SK-N-SH (cell line): ENCODE measurements around the gene TMED9. TPM values are rescaled to one million over a fixed set of nuclear protein-coding genes. Genes with fewer than 3 reads are reported as not detected.

Experiments used
- CTCF ChIA-PET: fragments of 300-600, 350-600 bp; formaldehyde crosslinking; extraction: SDS; loops from one replicate; lab custom pipeline; 2021; lab: Yijun Ruan, JAX
- POLR2A ChIA-PET: fragments of 350-600 bp; sonication (Branson Sonifier 250); formaldehyde crosslinking; extraction: SDS; loops from one replicate; lab custom pipeline; 2020; ENCODE audit warnings: antibody characterized with exemption, inconsistent platforms; lab: Yijun Ruan, JAX
- DNase-seq: peaks from one replicate; pipeline ENCODE4 v3.0.0; 2012
- H2AFZ ChIP-seq: fragments of 200-600 bp; sonication (generic); 2 replicates; pipeline ENCODE4 v1.8.1; 2016; ENCODE audit warnings: antibody characterized with exemption, mild to moderate bottlenecking, low read depth
- H3F3A ChIP-seq: fragments of 200-600 bp; sonication (generic); replicated peaks from 2 replicates; pipeline ENCODE3; 2016; ENCODE audit warnings: antibody characterized with exemption, mild to moderate bottlenecking; ENCODE audit not compliant: insufficient read depth
- H3K27ac ChIP-seq, 2 experiments: fragments of 200-500 bp in 1 of 2; fragments of 200-600 bp in 1 of 2; sonication (Bioruptor generic) in 1 of 2; sonication (generic), shearing (Covaris generic) in 1 of 2; 2 replicates each; pipeline versions ENCODE4 v1.5.1 to v1.6.1; 2014 to 2016; ENCODE audit warnings: low read depth in 2 of 2, inconsistent platforms in 1 of 2, low read length in 1 of 2, mild to moderate bottlenecking in 1 of 2, mixed read lengths in 1 of 2
- H3K27me3 ChIP-seq: fragments of 200-600 bp; sonication (generic), shearing (Covaris generic); 2 replicates; pipeline ENCODE4 v1.6.1; 2016; ENCODE audit warnings: mixed run types; ENCODE audit not compliant: insufficient read depth
- H3K36me3 ChIP-seq, 2 experiments: fragments of 200-500 bp in 1 of 2; fragments of 200-600 bp in 1 of 2; sonication (Bioruptor generic) in 1 of 2; sonication (generic) in 1 of 2; replicated peaks in 1 of 2; 2 replicates each; pipeline versions ENCODE3 to v1.5.1; 2014 to 2016; ENCODE audit warnings: low read length in 1 of 2, mild to moderate bottlenecking in 1 of 2; ENCODE audit not compliant: insufficient read depth in 2 of 2, control insufficient read depth in 1 of 2
- H3K4me1 ChIP-seq, 2 experiments: fragments of 200-500 bp in 1 of 2; fragments of 200-600 bp in 1 of 2; sonication (Bioruptor generic) in 1 of 2; sonication (generic), shearing (Covaris generic) in 1 of 2; 2 replicates each; pipeline versions ENCODE4 v1.5.1 to v1.6.1; 2014 to 2016; ENCODE audit warnings: low read depth in 1 of 2, low read length in 1 of 2, mixed run types in 1 of 2; ENCODE audit not compliant: insufficient read depth in 2 of 2, control insufficient read depth in 1 of 2
- H3K4me2 ChIP-seq: fragments of 200-600 bp; sonication (generic), shearing (Covaris generic); 2 replicates; pipeline ENCODE4 v1.6.1; 2017; ENCODE audit warnings: mixed run types
- H3K4me3 ChIP-seq, 2 experiments: fragments of 200-500 bp in 1 of 2; fragments of 200-600 bp in 1 of 2; sonication (Bioruptor generic) in 1 of 2; sonication (generic), shearing (Covaris generic) in 1 of 2; 2 replicates each; pipeline versions ENCODE4 v1.5.1 to v1.8.1; 2014 to 2016; ENCODE audit warnings: low read depth in 2 of 2, inconsistent platforms in 1 of 2, low read length in 1 of 2, mild to moderate bottlenecking in 1 of 2, mixed read lengths in 1 of 2, moderate library complexity in 1 of 2
- H3K79me2 ChIP-seq: fragments of 200-600 bp; sonication (generic); 2 replicates; pipeline ENCODE4 v1.8.1; 2017; ENCODE audit warnings: mild to moderate bottlenecking; ENCODE audit not compliant: insufficient read depth
- H3K9ac ChIP-seq: fragments of 200-600 bp; sonication (generic); 2 replicates; pipeline ENCODE4 v1.6.1; 2017; ENCODE audit warnings: mixed run types
- H3K9me2 ChIP-seq: fragments of 200-600 bp; sonication (generic); 2 replicates; pipeline ENCODE4 v1.6.1; 2017; ENCODE audit warnings: mixed run types
- H3K9me3 ChIP-seq: fragments of 200-600 bp; sonication (generic); 2 replicates; pipeline ENCODE4 v1.6.1; 2017; ENCODE audit warnings: mixed run types, mild to moderate bottlenecking, moderate library complexity
- H4K20me1 ChIP-seq: fragments of 200-600 bp; sonication (generic); 2 replicates; pipeline ENCODE4 v1.6.1; 2017; ENCODE audit warnings: mild to moderate bottlenecking, mixed run types; ENCODE audit not compliant: insufficient read depth
- JUND ChIP-seq: IDR thresholded peaks from 2 replicates; pipeline ENCODE4 v1.4.0; 2012
- NFIC ChIP-seq: IDR thresholded peaks from 2 replicates; pipeline ENCODE4 v1.4.0; 2012; ENCODE audit warnings: borderline replicate concordance
- TEAD4 ChIP-seq: IDR thresholded peaks from 2 replicates; pipeline ENCODE4 v1.4.0; 2012; ENCODE audit warnings: mild to moderate bottlenecking, borderline replicate concordance; ENCODE audit not compliant: insufficient read depth
- WGBS: methylation state at CpG from one replicate; pipeline ENCODE4 v1.1.6; 2017; ENCODE audit warnings: low lambda C conversion rate; 5-methylcytosine and 5-hydroxymethylcytosine counted together
- polyA plus RNA-seq, 3 experiments: library from polyadenylated mRNA; depleted of rRNA; stranded (reverse); fragments of >200 nt; gene quantifications; 2 replicates each; pipeline ENCODE4 v1.2.3, GENCODE V29; 2012
- TF ChIP-seq, protein P1 (sequence below): fragments of 200-600 bp; sonication (generic); IDR thresholded peaks from 2 replicates; pipeline ENCODE4 v1.6.1; 2017; ENCODE audit warnings: antibody characterized with exemption, mild to moderate bottlenecking, moderate library complexity
- TF ChIP-seq, protein P2 (sequence below): IDR thresholded peaks from 2 replicates; pipeline ENCODE4; 2012
- TF ChIP-seq, protein P3 (sequence below): IDR thresholded peaks from 2 replicates; pipeline ENCODE4 v1.6.1; 2012; ENCODE audit warnings: mild to moderate bottlenecking, low read depth, low read length, moderate library complexity

TMED9 gene
- polyA plus RNA-seq, 1 of the 3 experiments (the other 2 are of a cell fraction), result 264 TPM

DNA sequence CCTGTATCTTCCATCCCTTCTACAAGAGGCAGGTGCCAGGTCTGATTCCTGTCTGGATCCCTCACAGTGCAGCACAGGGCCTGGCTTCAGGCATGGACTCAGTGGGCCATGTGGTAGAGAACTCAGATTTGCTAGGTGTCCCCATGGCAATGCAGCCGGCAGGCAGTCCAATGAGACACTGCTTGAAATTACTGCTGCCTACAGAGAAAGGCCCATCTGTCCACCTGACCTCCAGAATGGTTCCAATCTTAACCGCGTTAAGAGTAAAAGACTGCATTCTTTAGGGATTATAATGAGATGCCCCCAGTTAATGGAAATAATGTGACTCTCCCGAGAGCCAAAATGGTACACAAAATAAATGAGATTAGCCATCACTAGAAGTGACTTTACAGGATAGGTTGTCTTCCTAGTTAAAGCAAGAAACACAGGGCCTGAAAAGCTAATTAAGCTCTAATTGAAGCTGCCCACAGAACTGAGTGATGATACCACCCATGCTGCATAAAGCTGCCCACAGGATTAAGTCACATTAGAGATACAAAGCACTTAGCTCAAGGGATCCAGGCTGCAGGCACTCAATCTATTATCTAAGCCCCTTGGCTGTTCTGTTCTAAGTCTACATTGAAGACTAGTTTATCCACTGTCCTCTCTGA, 49.1 kb upstream of the TMED9 start (continued):
- TF ChIP-seq, protein P1, sequence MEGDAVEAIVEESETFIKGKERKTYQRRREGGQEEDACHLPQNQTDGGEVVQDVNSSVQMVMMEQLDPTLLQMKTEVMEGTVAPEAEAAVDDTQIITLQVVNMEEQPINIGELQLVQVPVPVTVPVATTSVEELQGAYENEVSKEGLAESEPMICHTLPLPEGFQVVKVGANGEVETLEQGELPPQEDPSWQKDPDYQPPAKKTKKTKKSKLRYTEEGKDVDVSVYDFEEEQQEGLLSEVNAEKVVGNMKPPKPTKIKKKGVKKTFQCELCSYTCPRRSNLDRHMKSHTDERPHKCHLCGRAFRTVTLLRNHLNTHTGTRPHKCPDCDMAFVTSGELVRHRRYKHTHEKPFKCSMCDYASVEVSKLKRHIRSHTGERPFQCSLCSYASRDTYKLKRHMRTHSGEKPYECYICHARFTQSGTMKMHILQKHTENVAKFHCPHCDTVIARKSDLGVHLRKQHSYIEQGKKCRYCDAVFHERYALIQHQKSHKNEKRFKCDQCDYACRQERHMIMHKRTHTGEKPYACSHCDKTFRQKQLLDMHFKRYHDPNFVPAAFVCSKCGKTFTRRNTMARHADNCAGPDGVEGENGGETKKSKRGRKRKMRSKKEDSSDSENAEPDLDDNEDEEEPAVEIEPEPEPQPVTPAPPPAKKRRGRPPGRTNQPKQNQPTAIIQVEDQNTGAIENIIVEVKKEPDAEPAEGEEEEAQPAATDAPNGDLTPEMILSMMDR, result no peak

DNA sequence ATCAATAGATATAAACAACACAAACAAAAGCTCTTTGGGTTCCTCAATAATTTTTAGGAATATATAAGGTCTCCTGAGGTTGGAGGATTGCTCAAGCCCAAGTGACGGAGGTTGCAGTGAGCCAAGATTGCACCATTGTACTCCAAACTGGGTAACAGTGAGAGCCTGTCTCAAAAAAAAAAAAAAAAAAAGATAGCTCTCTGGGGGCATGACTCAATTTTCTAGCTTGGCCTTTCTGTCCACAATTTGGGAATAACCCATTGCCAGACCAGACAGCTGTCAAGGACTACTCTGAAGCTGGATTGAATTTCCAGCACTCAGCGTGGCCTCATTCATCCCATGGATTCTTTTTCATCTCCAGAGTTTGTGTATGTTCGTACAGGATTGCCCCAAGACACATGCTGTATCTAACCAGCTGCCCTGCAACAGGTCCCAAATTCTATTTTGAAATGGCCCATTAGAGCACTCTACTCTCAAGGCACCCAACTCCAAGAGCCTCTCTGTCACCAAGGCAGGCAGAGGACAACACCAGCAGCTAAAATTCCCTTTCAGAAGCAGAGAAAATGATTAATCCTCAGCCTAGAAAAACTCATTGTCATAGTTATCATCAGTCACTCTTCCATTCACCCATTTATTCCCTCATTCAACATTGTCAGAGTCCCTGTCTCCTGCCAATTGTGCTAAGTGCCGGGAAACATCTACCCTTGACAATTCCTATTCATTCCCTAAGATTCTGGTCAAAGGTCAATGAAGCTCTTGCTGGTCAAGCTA, 46.3 kb upstream of the TMED9 start:
- no peak for DNase-seq
- Histone ChIP-seq H3K9ac (no peak overlapping the region), H3K36me3 (peaks cover 9 to 20% of the 10 kb centered on the region in 2 experiments), H3K4me2 (no peak overlapping the region), H3K27ac (peak overlapping the region; percentile 74 to 75), H3K9me2 (no peaks in the 10 kb centered on the region), H2AFZ (no peak overlapping the region), H3K27me3 (no peaks in the 10 kb centered on the region), H3K4me3 (no peak overlapping the region), H3K79me2 (peaks cover 90% of the 10 kb centered on the region), H3F3A (peaks cover 32% of the 10 kb centered on the region), H3K9me3 (no peaks in the 10 kb centered on the region), H3K4me1 (peaks cover 10 to 31% of the 10 kb centered on the region in 2 experiments), H4K20me1 (peaks cover 83% of the 10 kb centered on the region)
- 92% methylated on average over 4 of the region's 4 CpGs for WGBS
- CTCF ChIA-PET, result interaction anchor here (0.6 to 3.7 kb wide), 4 partner anchors 12 to 543 kb away, joined by 4 to 12 read pairs (median 7); no protein-coding TSS in a partner anchor
- TF ChIP-seq TEAD4, result no peak
- TF ChIP-seq JUND, result no peak
- TF ChIP-seq, protein P2, sequence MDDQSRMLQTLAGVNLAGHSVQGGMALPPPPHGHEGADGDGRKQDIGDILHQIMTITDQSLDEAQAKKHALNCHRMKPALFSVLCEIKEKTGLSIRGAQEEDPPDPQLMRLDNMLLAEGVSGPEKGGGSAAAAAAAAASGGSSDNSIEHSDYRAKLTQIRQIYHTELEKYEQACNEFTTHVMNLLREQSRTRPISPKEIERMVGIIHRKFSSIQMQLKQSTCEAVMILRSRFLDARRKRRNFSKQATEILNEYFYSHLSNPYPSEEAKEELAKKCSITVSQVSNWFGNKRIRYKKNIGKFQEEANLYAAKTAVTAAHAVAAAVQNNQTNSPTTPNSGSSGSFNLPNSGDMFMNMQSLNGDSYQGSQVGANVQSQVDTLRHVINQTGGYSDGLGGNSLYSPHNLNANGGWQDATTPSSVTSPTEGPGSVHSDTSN, result no peak
- no peak for TF ChIP-seq NFIC
- TF ChIP-seq, protein P3, sequence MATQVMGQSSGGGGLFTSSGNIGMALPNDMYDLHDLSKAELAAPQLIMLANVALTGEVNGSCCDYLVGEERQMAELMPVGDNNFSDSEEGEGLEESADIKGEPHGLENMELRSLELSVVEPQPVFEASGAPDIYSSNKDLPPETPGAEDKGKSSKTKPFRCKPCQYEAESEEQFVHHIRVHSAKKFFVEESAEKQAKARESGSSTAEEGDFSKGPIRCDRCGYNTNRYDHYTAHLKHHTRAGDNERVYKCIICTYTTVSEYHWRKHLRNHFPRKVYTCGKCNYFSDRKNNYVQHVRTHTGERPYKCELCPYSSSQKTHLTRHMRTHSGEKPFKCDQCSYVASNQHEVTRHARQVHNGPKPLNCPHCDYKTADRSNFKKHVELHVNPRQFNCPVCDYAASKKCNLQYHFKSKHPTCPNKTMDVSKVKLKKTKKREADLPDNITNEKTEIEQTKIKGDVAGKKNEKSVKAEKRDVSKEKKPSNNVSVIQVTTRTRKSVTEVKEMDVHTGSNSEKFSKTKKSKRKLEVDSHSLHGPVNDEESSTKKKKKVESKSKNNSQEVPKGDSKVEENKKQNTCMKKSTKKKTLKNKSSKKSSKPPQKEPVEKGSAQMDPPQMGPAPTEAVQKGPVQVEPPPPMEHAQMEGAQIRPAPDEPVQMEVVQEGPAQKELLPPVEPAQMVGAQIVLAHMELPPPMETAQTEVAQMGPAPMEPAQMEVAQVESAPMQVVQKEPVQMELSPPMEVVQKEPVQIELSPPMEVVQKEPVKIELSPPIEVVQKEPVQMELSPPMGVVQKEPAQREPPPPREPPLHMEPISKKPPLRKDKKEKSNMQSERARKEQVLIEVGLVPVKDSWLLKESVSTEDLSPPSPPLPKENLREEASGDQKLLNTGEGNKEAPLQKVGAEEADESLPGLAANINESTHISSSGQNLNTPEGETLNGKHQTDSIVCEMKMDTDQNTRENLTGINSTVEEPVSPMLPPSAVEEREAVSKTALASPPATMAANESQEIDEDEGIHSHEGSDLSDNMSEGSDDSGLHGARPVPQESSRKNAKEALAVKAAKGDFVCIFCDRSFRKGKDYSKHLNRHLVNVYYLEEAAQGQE, result no peak
- POLR2A ChIA-PET, result no interaction called here
